Raji (cell line): ENCODE measurements around the gene S100A10.

ENCODE experiments used
- POLR2A ChIP-seq: IDR thresholded peaks from 2 replicates; pipeline ENCODE4 v1.6.1; 2011; ENCODE audit warnings: low read depth, low read length, control low read depth; ENCODE audit not compliant: insufficient read depth

Gene S100A10

DNA sequence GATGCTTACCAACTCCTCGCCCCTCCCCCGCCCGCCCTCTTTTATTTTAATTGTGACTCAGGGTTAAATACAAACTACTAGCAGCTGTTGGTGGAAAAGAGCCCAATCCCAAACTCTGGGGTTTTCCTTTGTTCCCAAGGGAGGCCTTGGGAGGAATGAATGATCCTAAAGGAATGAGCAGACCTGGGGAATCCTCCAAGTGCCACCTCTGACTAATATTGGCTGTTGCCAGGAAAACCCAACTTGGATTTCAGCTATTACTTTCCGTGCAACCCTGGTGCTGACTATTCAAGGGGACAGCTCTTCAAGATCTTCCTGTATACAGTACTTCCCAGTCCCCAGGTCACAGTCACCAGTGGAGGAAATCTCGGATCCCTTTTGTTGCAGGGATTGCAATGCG, 1.3 kb upstream of the S100A10 start:
- TF ChIP-seq POLR2A: no peak

DNA sequence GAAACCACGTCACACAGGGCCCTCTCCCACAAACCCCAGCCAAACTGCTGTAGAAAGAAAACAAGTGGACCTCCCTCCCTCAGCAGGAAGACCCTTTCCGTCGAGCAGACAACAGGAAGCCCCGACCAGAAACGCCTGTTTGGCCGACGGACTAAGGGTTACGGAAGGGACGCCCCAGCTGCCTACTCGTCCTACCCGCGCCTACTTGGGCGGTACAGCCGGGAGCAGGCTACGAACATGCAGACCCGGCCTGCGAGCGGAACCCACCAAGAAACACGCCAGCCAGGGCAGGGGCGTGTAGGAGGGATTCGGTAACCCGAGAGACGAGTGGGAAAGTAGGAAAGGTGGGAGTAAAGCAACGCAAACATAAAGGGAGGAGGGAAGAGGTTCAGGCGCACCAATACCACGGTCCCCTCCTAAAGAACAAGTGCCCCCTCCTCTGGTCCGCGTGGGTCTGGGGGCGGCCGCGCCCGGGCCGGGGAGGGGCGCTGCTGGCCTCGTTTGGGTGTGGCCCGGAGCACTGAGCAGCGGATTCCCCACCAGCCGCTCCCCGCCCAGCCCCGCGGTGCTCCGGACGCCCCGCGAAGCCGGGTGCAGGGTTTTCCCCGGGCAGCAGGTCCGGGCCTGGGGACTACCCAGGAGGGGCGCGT, 450 bp downstream of the S100A10 start:
- no peak for TF ChIP-seq POLR2A

DNA sequence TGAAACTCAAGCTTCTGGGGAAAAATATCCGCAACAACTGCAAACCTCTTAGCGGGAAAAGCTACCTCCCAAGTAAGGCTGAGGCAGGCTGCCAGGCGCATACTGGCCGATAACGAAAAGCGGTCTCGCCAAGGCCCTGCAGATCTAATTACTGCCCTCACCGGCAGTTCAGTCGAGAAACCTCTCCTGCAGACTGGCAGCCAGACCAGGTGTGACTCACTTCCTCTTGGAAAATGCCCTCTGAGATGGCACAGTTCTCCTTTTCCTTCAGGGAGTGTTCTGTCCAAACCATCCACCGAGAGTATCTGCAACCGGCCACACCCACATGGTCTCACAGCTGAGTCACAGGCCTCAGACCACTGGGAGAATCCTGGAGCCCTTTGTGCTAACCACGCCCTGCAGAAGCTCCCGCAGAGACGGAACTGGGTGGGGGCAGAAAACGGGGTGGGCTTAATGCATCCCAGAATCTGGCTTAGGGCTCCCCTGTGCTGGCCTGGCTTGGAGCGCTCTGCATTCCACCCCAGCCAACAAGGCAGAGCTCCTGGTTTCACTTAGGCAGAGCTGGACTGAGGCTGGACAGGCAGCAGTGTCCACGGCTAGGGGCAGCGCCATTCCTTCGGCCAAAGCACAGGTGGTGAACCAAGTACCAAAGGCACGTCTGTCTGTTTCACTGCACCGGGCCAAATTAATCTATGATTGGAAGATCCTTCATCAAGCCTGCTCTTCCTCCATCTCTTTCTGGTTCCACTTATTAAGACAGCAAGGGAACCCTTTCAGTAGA, 1.2 kb downstream of the S100A10 start:
- no peak for TF ChIP-seq POLR2A

DNA sequence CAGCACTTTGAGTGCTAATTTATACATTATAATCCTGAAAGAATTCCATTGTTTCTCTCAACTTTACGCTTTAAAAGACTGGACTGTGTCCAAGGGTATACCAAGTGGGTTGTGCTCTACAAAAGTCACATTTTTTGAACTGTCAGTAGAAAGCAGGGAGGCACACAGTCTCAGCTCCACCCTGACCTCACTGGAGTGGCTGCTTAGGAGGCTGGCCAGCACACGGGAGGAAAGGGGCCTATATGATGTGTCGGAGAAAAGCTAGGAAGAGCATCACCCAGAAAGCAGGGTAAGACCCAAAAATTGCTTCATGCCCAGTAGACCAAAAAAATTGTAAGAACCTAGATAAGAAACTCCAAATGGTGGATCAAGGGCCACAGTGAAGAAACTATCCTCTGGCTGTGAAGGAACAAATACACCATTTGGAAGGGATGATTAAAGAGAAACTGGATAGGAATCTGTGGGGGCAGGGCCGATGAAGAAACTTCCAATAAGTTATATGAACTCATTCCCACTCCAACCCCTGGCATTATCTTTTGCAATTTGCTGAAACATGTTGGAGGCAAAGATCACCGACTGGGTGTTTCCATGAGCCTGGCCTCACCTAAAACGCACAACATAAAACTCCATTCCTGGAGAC, 1.9 kb downstream of the S100A10 start:
- no peak for TF ChIP-seq POLR2A

DNA sequence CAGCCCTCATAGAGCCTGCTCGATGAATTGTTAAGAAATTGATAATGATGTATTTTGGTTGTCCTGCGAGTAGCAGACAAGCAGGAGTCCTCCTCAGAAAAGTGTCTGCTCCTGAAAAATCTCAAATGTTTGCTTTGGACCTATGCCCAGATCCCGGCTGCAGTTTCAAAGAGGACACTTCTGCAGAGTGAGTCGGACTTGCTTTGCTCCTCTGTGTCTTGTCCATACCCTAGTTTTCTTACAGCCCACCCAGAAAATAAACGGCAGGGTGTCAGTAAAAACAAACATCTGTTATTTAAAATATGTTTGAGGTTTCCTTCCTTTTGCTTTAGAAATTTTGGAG, 2.8 kb downstream of the S100A10 start:
- TF ChIP-seq POLR2A: no peak

DNA sequence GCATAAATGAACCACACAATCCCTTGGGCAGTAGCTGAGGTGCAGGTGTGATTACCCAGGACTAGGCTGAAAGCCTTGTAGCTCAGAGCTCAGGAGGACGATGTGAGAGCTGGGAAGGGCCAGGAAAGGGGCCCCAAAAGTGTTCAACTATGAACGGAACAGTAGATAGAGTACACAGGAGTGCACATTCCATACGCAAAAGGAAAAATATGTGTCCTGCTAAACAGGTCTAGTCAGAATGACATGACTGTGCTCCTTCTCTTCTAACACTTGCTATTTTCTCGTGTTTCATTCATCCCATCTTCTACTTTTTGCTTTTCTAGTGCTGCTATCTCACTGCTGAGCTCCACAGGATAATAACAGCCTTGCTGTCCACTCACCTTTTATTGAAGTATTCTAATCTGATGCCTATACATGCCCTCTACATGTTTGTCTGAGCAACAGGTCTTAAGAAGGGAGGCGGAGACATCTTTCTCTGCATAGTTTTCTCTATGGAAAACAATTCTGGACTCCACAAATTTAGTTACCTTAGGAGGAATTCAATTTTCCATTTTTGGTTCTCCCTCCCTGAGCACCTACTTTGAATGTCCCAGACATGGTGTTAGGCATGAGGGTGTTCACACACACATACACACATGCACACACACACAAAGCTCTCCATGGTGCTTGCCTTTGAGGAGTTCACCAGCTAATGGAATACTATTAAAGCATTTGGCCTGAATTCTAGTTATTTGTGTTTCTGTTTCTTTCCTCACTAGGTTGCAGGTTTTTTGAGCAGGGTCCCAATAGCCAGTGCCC, 3.4 kb downstream of the S100A10 start:
- TF ChIP-seq POLR2A: no peak

DNA sequence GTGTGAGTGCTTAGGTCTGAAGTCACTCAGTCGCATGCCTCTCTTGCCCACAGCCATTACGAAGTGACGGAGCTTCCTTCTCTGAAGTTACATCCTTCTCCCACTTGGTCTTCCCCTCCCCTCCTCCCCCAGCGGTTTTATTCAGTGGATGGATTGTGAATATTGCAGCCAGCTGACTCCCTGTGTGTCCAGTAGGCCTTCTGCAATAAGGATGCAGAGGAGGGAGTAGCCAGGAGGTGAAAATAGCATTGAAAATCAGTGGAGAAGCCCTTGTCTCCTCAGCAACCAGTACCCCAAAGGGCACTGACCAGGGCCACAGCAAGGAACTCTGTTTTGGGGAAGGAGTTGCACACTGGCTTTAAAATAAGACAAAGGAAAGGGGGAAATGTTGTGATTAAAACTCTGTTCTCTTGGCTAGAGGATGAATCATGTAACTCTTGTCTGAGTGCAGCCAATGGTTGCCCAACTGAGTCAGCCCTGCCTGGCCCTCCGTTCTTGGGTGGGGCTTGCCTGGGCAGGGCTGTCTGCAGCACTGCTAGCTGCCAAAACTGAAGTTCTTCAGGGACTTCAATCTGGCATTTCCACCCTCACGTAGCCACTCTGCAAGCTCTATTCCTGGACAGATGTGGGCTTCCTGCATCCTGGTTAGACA, 4.3 kb downstream of the S100A10 start:
- TF ChIP-seq POLR2A: no peak

DNA sequence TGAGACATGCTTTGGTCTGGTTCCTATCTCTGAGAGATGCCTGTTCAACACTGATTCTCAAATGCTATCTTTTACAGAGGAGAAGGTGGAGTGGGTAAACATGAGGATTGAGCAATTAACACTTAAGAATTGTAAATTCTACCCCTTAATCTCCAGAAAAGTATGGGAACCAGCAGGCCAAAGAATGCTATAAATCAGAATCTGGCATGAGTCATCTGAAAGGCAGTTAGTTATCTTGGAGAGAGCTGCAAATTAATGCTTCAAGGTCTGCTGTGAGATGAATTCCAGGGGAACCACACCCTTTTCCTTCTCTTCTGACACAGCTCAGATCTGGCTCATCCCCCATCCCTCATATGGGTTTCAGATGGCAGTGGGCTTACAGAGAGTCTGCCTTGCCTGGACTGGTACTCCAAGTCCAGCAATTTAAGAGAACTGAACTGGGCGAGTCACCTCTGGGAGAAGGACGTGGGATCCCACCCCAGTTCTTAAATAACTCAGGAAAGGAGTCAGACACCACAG, 5.2 kb downstream of the S100A10 start:
- TF ChIP-seq POLR2A: no peak

DNA sequence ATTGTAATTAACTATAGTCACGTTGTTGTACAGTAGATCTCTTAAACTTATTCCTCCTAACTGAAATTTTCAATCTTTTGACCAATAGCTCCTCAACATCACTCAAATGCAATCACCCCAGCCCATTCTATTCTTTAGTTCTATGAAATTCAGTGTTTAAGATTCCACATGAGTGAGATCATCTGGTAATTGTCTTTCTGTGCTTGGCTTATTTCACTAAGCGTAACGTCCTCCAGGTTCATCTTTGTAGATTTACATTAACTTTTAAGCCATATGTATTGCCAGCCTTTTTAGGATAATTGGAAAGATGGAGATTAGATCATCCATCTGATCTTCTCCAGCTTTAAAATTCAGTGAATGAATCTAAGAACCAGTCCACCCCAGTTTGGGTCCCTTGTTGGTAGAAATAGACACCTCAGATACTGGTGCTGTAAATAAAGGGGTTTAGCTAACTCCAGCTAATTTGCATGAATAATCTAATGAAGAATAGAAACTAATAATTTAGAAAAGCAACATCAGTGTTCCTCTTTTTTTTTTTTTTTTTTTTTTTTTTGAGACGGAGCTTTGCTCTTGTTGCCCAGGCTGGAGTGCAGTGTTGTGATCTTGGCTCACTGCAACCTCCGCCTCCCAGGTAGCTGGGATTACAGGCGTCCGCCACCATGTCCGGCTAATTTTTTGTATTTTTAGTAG, 7.0 kb downstream of the S100A10 start:
- no peak for TF ChIP-seq POLR2A

DNA sequence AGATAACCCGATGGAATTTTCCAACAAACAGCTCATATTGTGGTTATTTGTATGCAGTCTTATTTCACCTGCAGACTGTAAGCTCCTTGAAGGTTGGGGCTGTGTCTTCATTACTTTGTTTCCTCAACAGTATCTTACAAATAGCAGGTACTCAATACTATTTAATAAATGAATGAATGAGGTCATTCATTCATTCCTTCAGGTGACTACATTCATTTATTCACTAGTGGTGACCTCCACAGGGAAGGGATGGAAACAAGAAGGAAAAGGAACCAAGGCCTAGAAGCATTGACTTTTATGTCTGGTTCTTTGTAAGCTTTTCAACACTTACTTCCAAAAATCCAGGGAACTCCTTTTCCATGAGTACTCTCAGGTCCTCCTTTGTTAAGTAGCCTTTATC, 7.9 kb downstream of the S100A10 start:
- TF ChIP-seq POLR2A: no peak

DNA sequence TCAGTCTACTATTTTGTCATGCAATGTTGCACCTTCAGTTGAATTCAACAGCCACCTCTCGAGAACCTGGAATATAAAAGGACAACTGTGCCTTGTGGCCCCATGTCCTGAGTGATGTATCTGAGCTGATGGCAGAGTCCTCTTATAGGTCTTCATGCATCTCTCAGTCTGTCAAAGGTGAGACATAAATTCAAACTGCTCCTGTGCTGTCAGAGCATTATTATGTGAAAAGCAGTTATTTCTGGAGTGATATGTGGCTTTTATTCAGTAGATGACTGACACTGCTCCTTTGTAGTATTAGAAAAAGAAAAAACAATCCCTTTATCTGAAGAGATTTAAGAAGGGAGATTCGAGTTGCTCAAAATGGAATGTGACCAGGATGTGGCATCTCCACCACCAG, 8.4 kb downstream of the S100A10 start:
- TF ChIP-seq POLR2A: no peak

DNA sequence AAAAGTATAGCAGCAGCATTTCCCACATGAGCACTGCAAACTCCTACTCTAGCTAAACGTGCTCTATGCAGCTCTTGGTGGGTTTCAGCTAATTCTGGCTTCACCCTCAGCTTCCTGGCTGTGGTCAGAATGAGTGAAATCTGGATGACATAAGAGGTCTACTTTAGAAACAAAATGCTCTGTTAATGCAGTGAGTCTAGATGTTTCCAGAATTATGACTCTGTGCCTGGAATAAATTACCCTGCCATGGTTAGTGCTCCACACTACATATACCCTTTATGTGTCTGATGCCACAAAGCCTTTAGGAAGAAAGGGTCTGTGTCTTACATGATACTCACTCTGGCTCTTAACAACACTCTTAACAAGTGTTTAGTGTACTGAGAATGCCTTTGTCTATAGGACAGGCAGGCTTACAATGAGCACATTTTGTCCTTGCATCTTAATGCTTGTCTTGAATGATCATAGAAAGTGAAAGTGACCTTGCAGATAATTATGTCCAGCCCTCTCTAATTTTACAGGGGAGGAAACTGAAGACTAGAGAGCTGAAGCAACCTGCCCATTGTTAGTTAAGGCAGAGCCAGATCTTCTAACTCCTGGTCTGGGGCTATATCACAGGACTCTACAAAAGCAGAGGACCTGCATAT, 9.2 kb downstream of the S100A10 start:
- no peak for TF ChIP-seq POLR2A

DNA sequence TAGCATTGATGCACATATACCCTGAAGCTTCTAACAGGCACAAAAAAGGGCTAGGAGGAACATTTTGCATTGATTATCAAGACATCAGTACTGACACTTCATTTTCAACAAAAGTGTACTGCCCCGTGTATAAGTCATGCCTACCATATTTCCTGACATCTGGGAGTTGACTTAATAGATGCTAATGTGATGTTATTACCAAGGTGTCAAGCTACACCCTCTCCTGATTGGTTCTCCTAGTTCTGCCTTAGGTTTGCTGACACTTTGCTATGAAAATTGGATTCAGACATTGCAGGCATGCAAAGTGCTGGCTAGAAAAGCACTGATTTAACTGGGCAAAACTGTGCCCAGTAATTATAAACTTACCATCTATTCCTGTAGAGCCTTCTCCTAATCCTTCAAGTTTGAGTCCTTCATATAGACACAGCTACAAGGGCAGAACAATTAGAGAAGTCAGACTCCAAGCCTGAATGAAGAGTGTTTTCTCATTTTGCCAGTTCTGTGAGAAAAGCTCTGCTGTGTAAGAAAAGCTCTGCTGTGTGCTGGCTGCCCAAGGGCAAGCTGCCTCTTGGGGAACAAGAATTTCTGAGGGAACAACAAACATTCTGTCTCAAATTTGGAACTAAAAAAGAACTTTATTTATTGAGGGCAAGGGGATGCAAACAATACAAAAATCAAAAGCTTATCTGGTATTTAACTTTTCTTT, 11.2 kb downstream of the S100A10 start:
- TF ChIP-seq POLR2A: no peak
